Stomach (tissue), 9 donors: ENCODE measurements around the gene MKNK2. TPM values are rescaled to one million over a fixed set of nuclear protein-coding genes. Genes with fewer than 3 reads are reported as not detected.

Source experiments
- DNase-seq, 2 donors: peaks; one replicate each; pipeline versions ENCODE4 v3.0.0 to v3.0.0-alpha.2; 2013 to 2019
- H3K27ac ChIP-seq, 5 donors: fragments of 200-600 bp in 4 of 5; sonication (generic) in 4 of 5; one replicate each; pipeline ENCODE4 v1.5.1; 2013 to 2019; ENCODE audit warnings: mild to moderate bottlenecking in 1 of 5, moderate library complexity in 1 of 5
- H3K27me3 ChIP-seq, 3 donors: fragments of 200-600 bp; sonication (generic); one replicate each; pipeline ENCODE4 v1.5.1; 2017 to 2019; ENCODE audit warnings: mixed run types in 1 of 3
- H3K36me3 ChIP-seq, 4 donors: fragments of 200-600 bp; sonication (generic); 1 replicate in 3 of 4; 2 replicates in 1 of 4; pipeline ENCODE4 v1.5.1; 2016 to 2019
- H3K4me1 ChIP-seq, 4 donors: fragments of 200-600 bp; sonication (generic); one replicate each; pipeline ENCODE4 v1.5.1; 2016 to 2019
- H3K4me3 ChIP-seq, 4 donors: fragments of 200-600 bp; sonication (generic) in 3 of 4; one replicate each; pipeline ENCODE4 v1.5.1; 2016 to 2019; ENCODE audit warnings: mild to moderate bottlenecking in 1 of 4
- H3K9me3 ChIP-seq, 4 donors: fragments of 200-600 bp; sonication (generic); one replicate each; pipeline ENCODE4 v1.5.1; 2016 to 2019
- CTCF ChIP-seq, 7 experiments: fragments of 450-650 bp in 4 of 7; fragments of 200-600 bp in 3 of 7; sonication (generic) in 3 of 7; IDR thresholded peaks; one replicate each; pipeline ENCODE4 v1.5.1; 2016 to 2019; ENCODE audit warnings: antibody characterized with exemption in 7 of 7, control low read depth in 2 of 7, mild to moderate bottlenecking in 1 of 7
- EP300 ChIP-seq: sonication (generic); formaldehyde crosslinking; IDR thresholded peaks from one replicate; pipeline ENCODE4 v1.6.1; 2017; ENCODE audit warnings: antibody characterized with exemption
- POLR2A ChIP-seq, 4 donors: fragments of 450-650 bp; IDR thresholded peaks; one replicate each; pipeline ENCODE4 v1.6.1; 2016; ENCODE audit warnings: antibody characterized with exemption in 4 of 4, control low read depth in 2 of 4, mild to moderate bottlenecking in 1 of 4, moderate library complexity in 1 of 4
- POLR2AphosphoS5 ChIP-seq, 3 donors: sonication (generic); formaldehyde crosslinking; IDR thresholded peaks; one replicate each; pipeline ENCODE4 v1.6.1; 2016; ENCODE audit warnings: antibody characterized with exemption in 3 of 3
- WGBS, 5 donors: extraction: QIAGEN DNeasy Blood & Tissue Kit in 3 of 5; methylation state at CpG; one replicate each; pipeline versions ENCODE4 v1.1.5 to v1.1.7; 2013 to 2018; 5-methylcytosine and 5-hydroxymethylcytosine counted together
- intact Hi-C: fragments of 100-400 bp; cut with DNase I; formaldehyde crosslinking; loops from one replicate; pipeline ENCODE4 v1.15.1; 2023; ENCODE audit warnings: low total_unique reads
- polyA plus RNA-seq, 3 donors: library from polyadenylated mRNA; stranded (reverse); fragments of 200-250 nt; gene quantifications; one replicate each; pipeline ENCODE4 v1.2.3, GENCODE V29; 2013
- total RNA-seq, 5 donors: library from RNA; depleted of rRNA; stranded (reverse); fragments of >200 nt; gene quantifications; one replicate each; pipeline versions ENCODE4 v1.1.0 to v1.2.3, GENCODE V29; 2014 to 2016
- donor health status: healthy with polysubstance abuse.
- donor health status: Bipolar disorder and iron deficiency.
- donor health status: healthy.

MKNK2 gene
- total and polyA plus RNA-seq, 8 donors: 38.7 to 192 (median 113) TPM

GRCh38 chr19:2058570-2059421, 7.8 kb upstream of the MKNK2 start:
- Histone ChIP-seq H3K9me3 (no peaks in the 10 kb centered on the region), H3K27me3 (no peaks in the 10 kb centered on the region), H3K4me1 (peaks cover 68 to 92% (median 85%) of the 10 kb centered on the region in 4 donors), H3K4me3 (peak overlapping the region in 1 of 4 donors; percentile 65), H3K36me3 (no peaks in the 10 kb centered on the region), H3K27ac (peak overlapping the region; percentile 99 to 100 (median 100))
- no peak for DNase-seq
- intact Hi-C loops: no loop called here
- TF ChIP-seq POLR2AphosphoS5 (IDR thresholded peaks at IDR 0.05) (no peak), POLR2A (IDR thresholded peaks at IDR 0.05) (no peak), EP300 (no peak), CTCF (IDR thresholded peaks at IDR 0.05) (no peak)
- WGBS, 5 donors: 72 to 82% (median 74%) methylated on average over 27 of the region's 27 CpGs

- WGBS, 5 donors: 80 to 93% (median 86%) methylated on average over 12 to 23 of the region's 23 CpGs
- Histone ChIP-seq H3K4me3 (no peak overlapping the region), H3K27me3 (no peaks in the 10 kb centered on the region), H3K36me3 (no peaks in the 10 kb centered on the region), H3K4me1 (peaks cover 66 to 89% (median 88%) of the 10 kb centered on the region in 4 donors), H3K9me3 (no peaks in the 10 kb centered on the region), H3K27ac (peak overlapping the region; percentile 33 to 100 (median 100))
- DNase-seq: no peak
- intact Hi-C loops: no loop called here
- no peak for TF ChIP-seq POLR2A (IDR thresholded peaks at IDR 0.05)
- no peak for TF ChIP-seq POLR2AphosphoS5 (IDR thresholded peaks at IDR 0.05)
- no peak for TF ChIP-seq EP300
- no peak for TF ChIP-seq CTCF (IDR thresholded peaks at IDR 0.05)
These were observed 6.7 kb upstream of the MKNK2 start for GRCh38 chr19:2057484-2058469.

- H3K27me3 ChIP-seq: no peaks in the 10 kb centered on the region
- WGBS, 5 donors: 42 to 66% (median 55%) methylated on average over 5 of the region's 5 CpGs
- H3K36me3 ChIP-seq: no peaks in the 10 kb centered on the region
- TF ChIP-seq POLR2AphosphoS5 (IDR thresholded peaks at IDR 0.05) (no peak), POLR2A (IDR thresholded peaks at IDR 0.05) (no peak), CTCF (IDR thresholded peaks at IDR 0.05) (no peak), EP300 (no peak)
- DNase-seq: no peak
- no peaks in the 10 kb centered on the region for H3K9me3 ChIP-seq
- H3K4me1 ChIP-seq: peaks cover 66 to 89% (median 88%) of the 10 kb centered on the region in 4 donors
- H3K4me3 ChIP-seq: no peak overlapping the region
- peak overlapping the region; percentile 21 to 100 (median 100) for H3K27ac ChIP-seq
- intact Hi-C loops: no loop called here
These were observed 5.8 kb upstream of the MKNK2 start for GRCh38 chr19:2056837-2057192.
